GM18861 (cell line): ENCODE measurements around the gene CEACAM1.
"Not testable (repeated sequence)": the region's sequence is repeated elsewhere in the genome, so short reads cannot be mapped to it uniquely, and the experiment has no call there.

Experiments
- ATAC-seq: cut with Tn5 transposase; IDR thresholded peaks from one replicate; pipeline ENCODE4 v1.9.1; 2021; ENCODE audit not compliant: unreplicated experiment

Gene CEACAM1

DNA sequence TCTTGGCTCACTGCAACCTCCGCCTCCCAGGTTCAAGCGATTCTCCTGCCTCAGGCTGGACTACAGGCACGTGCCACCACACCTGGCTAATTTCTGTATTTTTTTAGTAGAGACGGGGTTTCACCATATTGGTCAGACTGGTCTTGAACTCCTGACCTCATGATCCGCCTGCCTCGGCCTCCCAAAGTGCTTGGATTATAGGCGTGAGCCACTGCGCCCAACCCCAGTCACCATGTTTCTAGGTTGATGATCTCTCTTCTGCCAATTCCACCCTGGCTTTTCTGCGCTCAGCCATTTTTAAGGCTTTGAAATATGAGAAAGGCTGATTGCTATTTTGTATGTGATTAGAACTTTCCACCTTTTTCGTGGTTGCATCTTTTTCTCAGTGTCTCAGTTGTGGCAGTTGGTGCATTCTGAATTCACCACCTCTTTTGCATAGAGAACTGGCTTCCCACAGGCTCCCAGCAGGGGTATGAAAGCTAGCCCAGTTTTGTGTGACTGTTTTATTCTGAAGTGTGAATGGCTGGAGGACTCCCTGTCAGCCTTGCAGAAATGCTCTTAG, 15.5 kb downstream of the CEACAM1 start:
- peak; percentile 62 for ATAC-seq

DNA sequence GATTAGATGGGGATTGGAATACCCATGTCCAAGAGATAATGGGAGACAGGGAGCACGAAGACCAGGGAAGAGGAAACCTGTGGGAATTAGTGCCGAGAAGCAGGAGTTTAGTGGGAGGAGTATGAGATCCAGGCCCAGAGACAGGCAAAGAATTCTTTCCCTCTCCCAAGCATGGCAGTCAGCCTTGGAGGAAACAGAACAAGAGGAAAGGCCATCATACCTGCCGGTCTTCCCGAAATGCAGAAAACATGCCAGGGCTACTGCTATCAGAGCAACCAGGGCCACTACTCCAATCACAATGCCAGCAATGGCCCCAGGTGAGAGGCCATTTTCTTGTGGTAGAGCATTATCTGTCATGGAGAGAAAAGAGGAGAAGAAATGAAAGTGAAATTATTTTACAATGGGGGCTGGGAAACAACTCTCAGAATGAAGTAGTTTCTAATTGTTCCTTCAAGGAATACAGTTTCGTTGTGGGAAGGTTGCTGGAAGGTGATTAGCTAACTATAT, 16.1 kb downstream of the CEACAM1 start:
- no peak for ATAC-seq

DNA sequence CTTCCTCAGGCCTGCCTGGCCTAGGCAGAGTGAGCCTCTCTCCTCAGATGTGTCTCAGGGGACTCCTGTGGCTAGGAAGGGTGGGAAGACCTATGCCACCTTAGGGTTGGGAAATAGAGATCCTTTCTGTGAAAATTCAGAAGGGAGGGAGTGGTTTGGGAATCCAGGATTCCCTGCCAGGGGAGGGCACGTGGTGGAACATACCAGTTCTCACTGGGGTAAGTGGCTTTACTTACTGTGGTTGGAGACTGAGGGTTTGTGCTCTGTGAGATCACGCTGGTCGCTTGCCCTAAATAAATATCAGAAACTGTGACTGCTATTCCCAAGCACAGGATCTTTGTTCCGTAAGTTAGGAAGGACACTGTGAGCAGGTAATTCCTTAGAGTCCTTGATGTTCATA, 16.9 kb downstream of the CEACAM1 start:
- no peak for ATAC-seq

DNA sequence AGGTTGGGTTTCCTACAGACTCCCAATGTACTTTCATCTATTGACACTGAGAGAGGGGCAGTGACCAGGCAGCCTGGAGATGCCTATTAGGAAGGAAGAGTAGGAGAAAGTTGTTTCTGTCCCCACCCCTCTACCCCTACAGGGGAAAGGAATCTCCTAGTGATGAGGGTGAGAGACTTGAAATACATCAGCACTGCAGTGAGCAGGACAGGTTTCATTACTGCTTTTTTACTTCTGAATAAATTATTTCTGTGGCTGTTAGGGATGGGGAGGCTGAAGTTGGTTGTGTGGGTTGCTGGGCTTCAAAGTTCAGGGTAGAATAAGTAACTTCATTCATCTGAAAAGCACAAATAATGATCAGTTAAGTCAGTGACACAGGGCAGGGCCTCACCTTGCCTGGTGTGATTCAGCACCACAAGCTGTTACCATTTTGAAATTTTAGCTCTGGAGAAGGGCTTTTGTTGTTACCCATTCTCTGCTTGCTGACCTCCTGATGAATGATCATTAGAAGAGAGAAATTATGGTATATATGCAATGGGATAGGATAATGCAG, 19.3 kb downstream of the CEACAM1 start:
- no peak for ATAC-seq

DNA sequence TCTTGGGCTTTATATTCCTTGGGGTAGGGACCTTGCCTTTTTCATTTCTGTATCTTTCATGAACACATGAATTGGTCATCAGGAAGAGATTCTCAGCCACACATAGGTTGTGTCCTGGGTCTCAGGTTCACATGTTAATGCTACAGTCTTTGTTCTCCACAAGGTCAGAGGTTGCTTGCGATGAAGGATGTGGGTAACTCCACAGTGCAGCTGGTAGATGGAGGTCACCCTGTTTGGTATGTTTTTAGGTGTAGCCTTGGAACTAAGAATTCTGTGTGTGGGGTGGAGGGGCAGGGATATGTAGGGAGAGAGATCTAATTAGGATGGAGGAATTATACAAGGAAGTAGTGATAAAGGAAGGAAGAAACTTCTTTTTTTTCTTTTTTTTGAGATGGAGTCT, 23.2 kb downstream of the CEACAM1 start:
- no peak for ATAC-seq

DNA sequence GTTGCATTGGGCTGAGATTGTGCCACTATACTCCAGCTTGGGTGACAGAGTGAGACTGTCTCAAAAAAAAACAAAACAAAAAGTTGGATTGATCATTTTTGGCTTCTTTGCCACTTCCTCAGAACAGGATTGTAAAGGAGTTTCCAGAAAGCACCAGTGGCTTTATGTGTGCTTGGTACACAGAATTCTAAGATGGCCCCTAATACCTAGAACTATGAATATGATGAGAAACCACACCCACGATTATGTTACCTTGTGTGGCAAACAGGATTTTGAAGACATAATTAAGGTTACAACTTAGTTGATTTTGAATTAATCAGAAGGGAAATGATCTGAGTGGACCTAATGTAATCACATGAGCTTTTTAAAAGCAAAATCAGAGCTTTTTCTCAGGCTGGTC, 26.5 kb downstream of the CEACAM1 start:
- ATAC-seq = no peak

DNA sequence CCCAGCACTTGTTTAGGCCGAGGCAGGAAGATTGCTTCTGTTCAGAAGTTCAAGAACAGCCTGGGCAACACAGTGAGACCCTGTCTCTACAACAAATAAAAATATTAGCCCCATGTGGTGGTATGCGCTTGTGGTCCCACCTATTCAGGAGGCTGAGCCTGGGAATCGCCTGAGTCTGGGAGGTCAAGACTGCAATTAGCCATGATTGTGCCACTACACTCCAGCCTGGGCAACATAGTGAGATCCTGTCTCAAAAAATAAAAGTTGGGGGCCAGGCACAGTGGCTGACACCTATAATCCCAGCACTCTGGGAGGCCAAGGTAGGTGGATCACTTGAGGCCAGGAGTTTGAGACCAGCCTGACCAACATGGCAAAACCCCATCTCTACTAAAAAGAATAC, 27.0 kb downstream of the CEACAM1 start:
- ATAC-seq = not testable (repeated sequence)

DNA sequence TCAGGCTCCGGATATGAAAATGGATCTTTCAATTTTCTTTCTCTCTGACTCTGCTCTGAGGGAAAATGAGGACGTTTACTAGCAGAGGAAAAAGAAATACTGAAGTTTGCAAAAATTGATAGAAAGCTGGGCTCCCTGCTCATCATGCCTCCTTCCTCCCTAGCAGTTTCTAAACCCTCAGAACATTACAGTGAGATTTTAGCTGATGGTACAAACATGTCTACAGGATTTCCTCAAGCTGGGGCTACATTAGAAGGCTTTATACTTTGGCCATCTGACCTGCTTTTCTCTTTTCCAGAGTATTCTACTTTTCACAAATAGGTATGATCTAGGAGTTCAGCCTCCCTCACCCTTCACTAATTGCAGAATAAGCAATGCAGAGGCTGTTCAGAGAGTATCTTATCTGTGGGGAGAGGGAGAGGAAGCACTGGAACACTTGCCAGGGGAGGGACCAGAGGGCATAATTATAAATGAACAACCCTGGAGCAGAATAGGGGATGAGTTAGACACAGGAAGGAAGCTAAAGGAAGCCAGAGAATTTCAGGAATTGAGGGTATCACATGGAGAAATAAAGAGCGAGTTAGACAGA, 30.0 kb downstream of the CEACAM1 start:
- no peak for ATAC-seq

DNA sequence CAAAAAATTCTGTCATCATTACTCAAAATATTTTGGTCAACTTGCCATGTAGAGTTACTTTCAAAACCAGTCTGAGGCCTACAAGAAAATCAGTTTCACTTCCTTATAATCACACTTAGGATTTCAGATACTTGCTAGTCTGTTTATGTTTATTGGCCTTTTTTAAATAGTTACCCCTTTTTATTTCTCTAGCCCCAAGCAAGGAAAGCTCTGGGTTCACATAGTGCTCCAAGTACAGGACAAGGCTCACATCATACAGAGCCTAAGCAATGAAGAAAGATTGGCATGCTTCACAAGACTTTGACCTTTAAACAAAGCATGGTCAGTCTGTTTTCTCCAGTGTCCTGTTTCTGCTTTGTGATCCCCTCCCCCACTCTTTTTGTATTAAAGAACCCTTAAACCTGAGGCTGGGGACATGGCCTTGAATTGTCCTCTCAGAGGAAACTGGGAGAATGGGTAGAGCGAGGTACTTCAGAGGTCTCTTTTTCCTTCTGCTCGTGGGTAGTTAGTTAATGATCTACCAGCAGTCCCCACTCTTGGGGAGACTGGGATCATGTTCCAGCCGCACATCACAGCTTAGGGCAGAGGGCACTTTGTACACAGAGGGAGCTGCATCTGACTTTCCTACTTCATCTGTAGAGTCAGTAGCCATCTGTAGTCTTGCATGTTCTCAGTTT, 30.7 kb downstream of the CEACAM1 start:
- ATAC-seq = peak; percentile 75

DNA sequence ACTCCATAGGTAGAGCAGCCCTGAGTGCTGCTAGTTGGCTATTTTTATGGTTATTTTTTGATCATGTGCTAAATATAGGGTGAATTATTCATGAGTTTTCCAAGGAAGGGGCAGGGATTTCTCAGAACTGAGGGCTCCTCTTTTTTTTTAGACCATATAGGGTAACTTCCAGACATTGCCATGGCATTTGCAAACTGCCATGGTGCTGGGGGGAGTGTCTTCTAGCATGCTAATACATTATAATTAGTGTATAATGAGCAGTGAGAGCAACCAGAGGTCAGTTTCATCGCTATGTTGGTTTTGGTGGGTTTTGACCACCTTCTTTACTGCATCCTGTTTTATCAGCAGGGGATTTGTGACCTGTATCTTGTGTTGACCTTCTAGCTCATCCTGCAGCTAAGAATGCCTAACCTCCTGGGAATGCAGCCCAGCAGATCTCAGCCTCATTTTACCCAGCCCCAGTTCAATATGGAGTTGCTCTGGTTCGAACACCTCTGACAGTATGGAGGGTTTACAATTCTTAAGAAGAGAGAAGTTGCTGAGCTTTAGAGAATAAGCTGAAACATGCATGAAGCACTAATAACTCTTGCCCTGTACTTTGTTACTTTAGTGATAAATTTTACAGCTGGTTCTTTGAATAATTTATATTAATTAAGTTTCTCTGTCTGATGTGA, 31.7 kb downstream of the CEACAM1 start:
- ATAC-seq = no peak

DNA sequence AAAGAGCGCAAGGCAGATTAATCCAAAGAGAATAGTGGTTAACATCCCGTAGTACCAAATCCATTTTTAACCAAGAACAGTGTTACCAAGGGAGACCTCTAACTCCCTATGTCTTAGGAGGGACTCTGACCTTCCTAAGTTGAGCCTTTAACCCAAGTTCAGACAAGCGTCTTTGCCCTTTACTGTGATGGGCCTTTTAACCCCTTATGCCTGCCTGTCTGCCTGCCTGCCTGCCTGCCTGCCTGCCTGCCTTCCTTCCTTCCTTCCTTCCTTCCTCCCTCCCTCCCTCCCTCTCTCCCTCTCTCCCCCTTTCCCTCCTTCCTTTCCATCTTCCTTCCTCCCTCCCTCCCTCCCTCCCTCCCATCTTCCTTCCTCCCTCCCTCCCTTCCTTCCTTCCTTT, 32.6 kb downstream of the CEACAM1 start:
- no peak for ATAC-seq

DNA sequence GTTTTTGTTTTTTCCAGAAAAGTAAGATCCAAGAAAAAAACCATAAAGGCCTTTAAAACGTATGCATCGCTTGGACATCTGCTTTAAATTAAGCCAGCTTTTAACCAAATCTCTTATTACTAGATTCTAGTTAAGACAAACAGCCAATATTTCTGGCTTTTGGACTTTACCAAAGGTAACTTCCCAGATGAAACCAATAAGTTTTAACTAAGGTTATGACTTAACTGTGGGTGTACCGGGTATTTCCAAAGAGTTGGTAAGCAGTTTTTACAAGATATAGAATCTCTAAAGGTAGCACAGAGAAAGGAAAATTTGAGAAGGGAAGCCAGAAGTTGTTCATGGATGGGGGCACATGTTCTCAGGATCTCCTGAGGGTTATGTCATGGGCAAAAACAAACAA, 34.0 kb downstream of the CEACAM1 start:
- no peak for ATAC-seq

DNA sequence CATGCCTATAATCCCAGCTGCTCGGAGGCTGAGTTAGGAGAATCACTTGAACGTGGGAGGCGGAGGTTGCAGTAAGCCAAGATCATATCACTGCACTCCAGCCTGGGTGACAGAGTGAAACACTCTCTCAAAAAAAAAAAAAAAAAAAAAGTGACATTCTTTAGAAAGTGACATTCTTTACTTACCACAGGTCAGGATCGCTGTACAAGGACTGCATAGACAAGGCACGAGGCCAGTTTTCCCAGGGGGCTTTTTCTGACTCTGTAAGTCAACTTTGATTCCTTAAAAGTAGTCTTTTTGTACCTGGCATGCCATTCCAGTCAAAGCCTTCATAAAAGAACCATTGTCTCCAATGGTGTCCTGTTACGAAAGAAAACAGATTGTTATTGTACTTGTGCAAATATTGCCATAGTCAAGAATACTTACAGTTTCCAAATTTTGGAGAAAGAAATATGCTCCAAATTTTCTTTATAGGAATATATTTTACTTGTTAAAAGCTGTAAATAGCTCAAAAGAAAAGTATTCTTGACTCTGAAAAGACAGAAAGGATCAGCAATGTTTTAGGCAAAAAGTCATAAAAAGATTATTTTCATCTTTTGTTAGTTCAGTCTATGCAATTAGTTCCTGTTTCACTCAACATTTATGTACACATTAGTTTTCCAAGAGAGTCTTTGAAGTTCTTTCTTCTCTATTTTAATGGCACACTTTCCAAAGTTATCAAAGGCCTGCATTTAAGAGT, 39.3 kb downstream of the CEACAM1 start:
- no peak for ATAC-seq

DNA sequence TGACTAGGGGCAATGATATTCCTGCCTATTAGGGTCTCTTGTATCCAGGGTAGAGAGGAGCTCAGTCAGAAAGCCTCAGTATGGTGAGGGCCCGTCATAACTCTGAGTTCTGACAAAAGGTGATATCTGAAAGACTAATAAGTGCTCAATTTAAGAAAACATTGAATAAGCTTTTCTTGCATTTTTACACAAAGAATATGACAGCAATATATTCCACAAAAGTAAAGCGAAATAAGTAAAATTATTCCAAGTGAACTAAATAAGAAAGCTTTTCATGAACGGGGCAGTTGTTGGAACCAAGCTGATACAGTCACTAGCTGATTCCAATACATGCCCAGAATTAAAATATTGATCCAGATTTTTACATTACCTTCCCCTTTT, 40.5 kb downstream of the CEACAM1 start:
- no peak for ATAC-seq

DNA sequence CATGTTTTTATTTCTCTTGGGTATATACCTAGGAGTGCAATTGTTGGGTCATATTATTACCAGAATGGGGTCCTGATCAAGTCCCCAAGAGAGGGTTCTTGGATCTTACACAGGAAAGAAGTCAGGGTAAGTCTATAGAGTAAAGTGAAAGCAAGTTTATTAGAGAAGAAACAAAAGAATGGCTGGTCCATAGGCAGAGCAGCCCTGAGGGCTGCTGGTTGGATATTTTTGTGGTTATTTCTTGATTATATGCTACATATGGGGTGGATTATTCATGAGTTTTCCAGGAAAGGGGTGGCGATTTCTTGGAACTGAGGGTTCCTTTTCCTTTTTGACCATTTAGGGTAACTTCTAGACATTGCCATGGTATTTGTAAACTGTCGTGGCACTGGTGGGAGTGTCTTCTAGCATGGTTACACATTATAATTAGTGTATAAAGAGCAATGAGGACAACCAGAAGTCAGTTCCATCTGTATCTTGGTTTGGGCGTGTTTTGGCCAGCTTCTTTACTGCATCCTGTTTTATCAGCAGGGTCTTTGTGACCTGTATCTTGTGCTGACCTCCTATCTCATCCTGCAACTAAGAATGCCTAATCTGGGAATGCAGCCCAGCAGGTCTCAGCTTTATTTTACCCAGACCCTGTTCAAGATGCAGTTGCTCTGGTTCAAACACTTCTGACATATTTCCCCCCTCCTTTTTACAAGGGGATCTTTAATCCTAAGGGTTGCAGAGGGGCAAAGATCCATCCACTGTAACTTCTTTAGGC, 41.1 kb downstream of the CEACAM1 start:
- no peak for ATAC-seq

DNA sequence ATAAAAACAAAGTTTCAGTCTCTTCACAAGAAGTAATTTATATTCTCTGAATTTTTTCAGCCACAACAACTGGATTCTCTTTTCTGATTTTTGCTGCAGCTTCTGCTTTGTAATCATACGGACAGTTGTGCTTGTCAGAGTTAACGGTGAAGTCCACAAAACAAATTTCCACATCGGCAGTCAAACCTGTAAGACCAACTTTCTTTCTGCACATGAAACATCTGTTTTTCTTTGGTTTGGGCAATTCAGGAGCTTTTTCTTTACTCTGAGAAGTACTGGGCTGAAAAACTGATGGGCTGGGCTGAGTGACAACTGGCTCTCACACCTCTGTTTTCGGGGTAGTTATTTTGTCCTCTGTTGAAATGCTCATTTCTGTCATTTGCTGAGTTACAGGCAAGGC, 43.2 kb downstream of the CEACAM1 start:
- ATAC-seq = not testable (repeated sequence)

DNA sequence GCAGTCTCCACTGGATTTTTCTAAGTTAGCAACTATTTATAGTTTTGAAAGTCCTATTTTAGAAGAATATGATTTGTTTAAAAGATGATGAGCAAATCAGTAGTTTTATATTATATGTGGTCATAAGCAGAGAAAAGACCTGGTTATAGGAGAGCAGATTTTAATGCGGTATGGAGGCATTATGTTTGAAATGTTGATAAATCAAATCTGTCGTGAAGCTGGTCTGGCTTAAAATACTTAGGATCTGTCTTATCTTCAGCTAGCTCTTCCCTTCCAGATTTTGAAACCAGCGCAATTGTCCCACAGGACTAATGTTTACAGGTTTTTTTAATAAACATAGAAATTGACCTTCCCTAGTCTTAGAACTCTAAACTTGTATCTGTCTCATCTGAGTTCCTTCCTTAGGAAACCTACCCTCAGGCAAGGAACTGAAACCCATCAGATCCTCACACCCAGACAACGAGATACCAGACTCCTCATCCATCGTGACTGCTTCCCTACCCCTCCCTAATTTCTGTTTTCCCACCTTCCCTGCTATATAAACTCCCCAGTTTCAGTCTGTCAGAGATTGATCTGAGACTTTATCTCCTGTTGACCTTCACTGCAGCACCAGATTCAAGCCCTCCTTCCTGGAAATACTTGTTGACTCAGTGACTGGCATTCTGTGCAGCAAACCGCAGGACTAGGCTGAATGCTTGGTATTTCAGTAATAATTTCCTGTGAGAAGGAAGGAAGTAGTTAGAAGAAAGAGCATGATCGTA, 47.8 kb downstream of the CEACAM1 start:
- ATAC-seq = no peak

DNA sequence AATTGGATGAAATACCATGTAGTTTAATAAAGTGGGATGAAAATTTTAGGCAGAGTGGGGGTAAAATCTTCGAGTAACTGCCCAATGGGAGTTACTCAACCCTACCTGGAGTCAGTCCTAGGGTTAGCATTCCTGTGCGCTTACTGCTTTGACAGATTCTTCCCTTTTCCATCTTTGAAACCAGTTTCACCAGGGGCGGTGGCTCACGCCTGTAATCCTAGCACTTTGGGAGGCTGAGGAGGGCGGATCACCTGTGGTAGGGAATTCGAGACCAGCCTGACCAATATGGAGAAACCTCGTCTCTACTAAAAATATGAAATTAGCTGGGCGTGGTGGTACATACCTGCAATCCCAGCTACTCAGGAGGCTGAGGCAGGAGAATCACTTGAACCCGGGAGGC, 48.5 kb downstream of the CEACAM1 start:
- no peak for ATAC-seq

DNA sequence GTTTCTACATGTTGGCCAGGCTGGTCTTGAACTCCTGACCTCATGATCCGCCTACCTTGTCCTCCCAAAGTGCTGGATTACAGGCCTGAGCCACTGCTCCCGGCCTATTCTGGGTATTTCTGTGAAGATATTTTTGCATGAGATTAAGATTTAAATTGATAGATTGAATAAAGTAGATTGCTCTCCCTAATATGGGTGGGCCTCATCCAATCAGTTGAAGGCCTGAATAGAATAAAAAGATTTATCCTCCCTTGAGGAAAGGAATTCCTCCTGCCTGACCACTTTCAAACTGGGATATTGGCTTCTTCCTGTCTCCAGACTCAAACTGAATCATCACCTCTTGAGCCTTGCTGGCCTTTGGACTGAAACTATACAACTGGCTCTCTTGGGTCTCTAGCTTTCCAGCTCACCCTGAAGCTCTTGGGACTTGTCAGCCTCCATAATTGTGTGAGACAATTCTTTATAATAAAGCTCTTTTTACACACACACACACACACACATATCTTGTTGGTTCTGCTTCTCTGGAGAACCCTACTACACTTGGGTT, 49.4 kb downstream of the CEACAM1 start:
- no peak for ATAC-seq
